Chondrocyte (in vitro differentiated cells): ENCODE measurements around the gene RPL3. TPM values are rescaled to one million over a fixed set of nuclear protein-coding genes. Genes with fewer than 3 reads are reported as not detected.

Experiments used
- DNase-seq: peaks from one replicate; pipeline ENCODE4 v3.0.0; 2021; ENCODE audit warnings: mixed read lengths, low spot score
- H3K27ac Mint-ChIP-seq: one replicate; pipeline ENCODE4 v1.8.0; 2021; ENCODE audit warnings: mild to moderate bottlenecking, moderate library complexity, mixed read lengths; ENCODE audit not compliant: unreplicated experiment
- H3K27me3 Mint-ChIP-seq: 2 replicates; pipeline ENCODE4 v1.8.0; 2021; ENCODE audit warnings: low read depth, mixed read lengths
- H3K36me3 Mint-ChIP-seq: 2 replicates; pipeline ENCODE4 v1.8.0; 2021; ENCODE audit warnings: low read depth, mixed read lengths
- H3K4me1 Mint-ChIP-seq: 2 replicates; pipeline ENCODE4 v1.8.0; 2021; ENCODE audit warnings: low read depth, mild to moderate bottlenecking, mixed read lengths
- H3K4me3 Mint-ChIP-seq: one replicate; pipeline ENCODE4 v1.8.0; 2021; ENCODE audit warnings: mild to moderate bottlenecking, moderate library complexity, mixed read lengths; ENCODE audit not compliant: unreplicated experiment
- H3K9me3 Mint-ChIP-seq: 2 replicates; pipeline ENCODE4 v1.8.0; 2021; ENCODE audit warnings: low read depth, mixed read lengths
- CTCF ChIP-seq: fragments of 200-600 bp; sonication (generic); IDR thresholded peaks from 2 replicates; pipeline ENCODE4 v1.5.0; 2021; ENCODE audit warnings: antibody characterized with exemption, mild to moderate bottlenecking, moderate library complexity
- total RNA-seq: library from RNA; stranded (reverse); gene quantifications from 3 replicates; pipeline ENCODE4 v1.2.1, GENCODE V29; 2021

Gene RPL3
- total RNA-seq, 1 donor from 2014 or later, result 1,326 TPM

- Mint-ChIP-seq H3K27me3 (no peaks in the 10 kb centered on the region), H3K4me1 (peaks cover 17% of the 10 kb centered on the region), H3K4me3 (no peak overlapping the region), H3K9me3 (no peaks in the 10 kb centered on the region), H3K27ac (no peak overlapping the region), H3K36me3 (peaks cover 2% of the 10 kb centered on the region)
- no peak for TF ChIP-seq CTCF
- no peak for DNase-seq
Measured at GRCh38 chr22:39355080-39355479, 35.7 kb upstream of the RPL3 start.

DNA sequence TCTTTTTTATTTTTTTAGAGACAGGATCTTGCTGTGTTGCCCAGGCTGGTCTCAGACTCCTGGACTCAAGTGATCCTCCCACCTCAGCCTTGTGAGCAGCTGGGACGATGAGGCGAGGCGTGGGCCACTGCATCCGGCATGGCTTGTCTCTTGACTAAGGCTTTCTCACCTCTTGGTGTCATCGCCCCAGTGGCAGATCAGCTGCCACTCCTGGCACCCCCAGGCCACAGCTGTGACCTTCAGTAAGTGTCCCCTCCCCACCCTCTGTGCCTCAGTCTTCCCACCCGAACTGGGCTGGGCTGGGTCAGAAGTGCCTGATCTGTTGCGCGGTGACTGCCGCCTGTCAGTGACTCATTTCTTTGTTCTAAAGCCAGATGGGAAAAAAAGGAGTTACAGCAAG lies 33.9 kb upstream of the RPL3 start:
- Mint-ChIP-seq H3K4me1 (peaks cover 22% of the 10 kb centered on the region), H3K27me3 (no peaks in the 10 kb centered on the region), H3K9me3 (no peaks in the 10 kb centered on the region), H3K27ac (no peak overlapping the region), H3K36me3 (no peaks in the 10 kb centered on the region), H3K4me3 (no peak overlapping the region)
- no peak for TF ChIP-seq CTCF
- DNase-seq, result no peak

- Mint-ChIP-seq H3K36me3 (no peaks in the 10 kb centered on the region), H3K4me1 (peaks cover 22% of the 10 kb centered on the region), H3K4me3 (no peak overlapping the region), H3K27me3 (no peaks in the 10 kb centered on the region), H3K27ac (no peak overlapping the region), H3K9me3 (no peaks in the 10 kb centered on the region)
- no peak for DNase-seq
- no peak for TF ChIP-seq CTCF
Measured at GRCh38 chr22:39352306-39352891, 33.0 kb upstream of the RPL3 start.

- H3K27me3 Mint-ChIP-seq, result no peaks in the 10 kb centered on the region
- no peak overlapping the region for H3K4me3 Mint-ChIP-seq
- no peaks in the 10 kb centered on the region for H3K9me3 Mint-ChIP-seq
- peak overlapping the region; percentile 37 for H3K27ac Mint-ChIP-seq
- no peak for TF ChIP-seq CTCF
- no peaks in the 10 kb centered on the region for H3K36me3 Mint-ChIP-seq
- H3K4me1 Mint-ChIP-seq, result peaks cover 22% of the 10 kb centered on the region
- no peak for DNase-seq
Measured at GRCh38 chr22:39351689-39352214, 32.3 kb upstream of the RPL3 start.

- no peaks in the 10 kb centered on the region for H3K36me3 Mint-ChIP-seq
- H3K27ac Mint-ChIP-seq, result no peak overlapping the region
- DNase-seq, result no peak
- TF ChIP-seq CTCF, result no peak
- peaks cover 22% of the 10 kb centered on the region for H3K4me1 Mint-ChIP-seq
- peak overlapping the region; percentile 79 for H3K4me3 Mint-ChIP-seq
- H3K9me3 Mint-ChIP-seq, result no peaks in the 10 kb centered on the region
- H3K27me3 Mint-ChIP-seq, result no peaks in the 10 kb centered on the region
Measured at GRCh38 chr22:39350757-39351688, 31.6 kb upstream of the RPL3 start.
